HG03469 (cell line): ENCODE data around the gene DCST2.

ENCODE experiments used
- ATAC-seq: cut with Tn5 transposase; IDR thresholded peaks from one replicate; pipeline ENCODE4 v1.9.1; 2021; ENCODE audit warnings: mild to moderate bottlenecking, moderate library complexity, moderate number of reproducible peaks; ENCODE audit not compliant: unreplicated experiment

DCST2 gene

DNA sequence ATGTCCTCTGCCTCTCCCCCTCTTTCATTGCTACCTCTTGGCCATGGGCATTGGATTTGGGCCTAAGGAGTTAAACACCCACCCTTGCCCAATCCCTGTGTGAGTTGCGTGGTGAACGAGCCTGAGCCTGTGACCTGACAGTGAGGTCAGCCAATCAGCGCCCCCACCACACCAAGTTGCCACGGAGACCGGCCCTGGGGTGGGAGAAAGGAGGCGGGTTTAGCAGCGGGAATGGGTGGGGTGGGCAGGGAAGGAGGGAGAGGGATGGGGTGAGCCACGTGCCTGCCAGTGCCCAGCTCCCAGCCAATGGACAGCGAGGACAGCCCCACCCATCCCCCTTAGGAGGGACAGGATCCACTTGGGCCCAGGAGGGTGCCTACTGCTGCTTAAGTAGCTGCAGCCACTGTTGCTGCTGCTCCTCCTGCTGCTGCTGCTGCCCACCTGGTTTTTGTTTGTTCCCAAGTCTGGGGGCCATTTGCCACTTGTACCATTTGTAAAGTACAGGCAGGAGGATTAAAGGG is 21.5 kb downstream of the DCST2 start:
- ATAC-seq = no peak

DNA sequence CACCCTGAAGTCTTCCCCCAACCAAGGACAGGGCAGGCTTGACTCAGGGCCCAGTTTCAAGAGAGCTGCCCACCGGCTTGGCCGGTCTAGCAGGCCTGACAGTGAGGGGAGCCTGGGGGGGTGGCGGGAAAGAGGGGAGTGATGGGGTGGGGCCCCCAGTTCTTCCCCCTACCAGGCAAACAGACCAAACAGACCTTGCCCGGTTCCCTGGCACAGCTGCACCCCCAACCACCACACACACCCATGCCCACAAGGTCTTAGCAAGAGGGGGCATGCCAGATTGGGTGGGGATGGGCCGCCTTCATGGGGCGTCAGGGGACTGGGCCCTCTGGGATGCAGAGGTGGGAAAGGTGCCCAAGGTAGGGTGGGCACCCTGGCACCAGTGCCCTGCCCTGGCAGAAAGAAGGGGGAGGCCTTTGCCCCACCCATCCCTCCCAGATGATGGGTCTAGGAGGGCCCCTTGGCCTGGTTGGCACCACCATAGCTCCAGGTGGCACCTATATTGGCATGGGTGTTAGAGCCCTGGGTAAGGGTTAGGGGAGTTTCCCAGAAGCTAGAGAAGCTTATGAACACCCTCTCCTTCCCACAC is 22.1 kb downstream of the DCST2 start:
- no peak for ATAC-seq

DNA sequence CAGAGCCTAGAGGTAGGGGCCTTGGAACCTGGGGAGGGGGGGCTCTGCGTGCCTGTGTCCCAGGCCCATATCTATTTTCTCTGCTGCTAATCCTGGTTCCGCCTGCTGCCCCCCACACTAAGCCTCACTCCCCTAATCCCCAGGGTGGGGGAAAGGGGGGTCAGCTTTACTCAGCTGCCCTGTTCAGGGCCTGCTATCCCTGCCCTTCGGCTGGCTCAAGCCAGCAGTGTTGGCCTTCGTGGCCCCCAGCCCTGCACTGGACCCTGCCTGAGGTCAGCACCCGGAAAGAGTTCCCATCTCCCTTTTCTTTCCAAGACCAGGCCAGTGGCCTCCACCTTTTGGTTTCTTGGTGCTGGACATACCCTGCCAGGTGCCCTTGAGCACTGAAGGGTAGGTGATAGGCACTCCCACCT is 22.6 kb downstream of the DCST2 start:
- ATAC-seq = no peak

DNA sequence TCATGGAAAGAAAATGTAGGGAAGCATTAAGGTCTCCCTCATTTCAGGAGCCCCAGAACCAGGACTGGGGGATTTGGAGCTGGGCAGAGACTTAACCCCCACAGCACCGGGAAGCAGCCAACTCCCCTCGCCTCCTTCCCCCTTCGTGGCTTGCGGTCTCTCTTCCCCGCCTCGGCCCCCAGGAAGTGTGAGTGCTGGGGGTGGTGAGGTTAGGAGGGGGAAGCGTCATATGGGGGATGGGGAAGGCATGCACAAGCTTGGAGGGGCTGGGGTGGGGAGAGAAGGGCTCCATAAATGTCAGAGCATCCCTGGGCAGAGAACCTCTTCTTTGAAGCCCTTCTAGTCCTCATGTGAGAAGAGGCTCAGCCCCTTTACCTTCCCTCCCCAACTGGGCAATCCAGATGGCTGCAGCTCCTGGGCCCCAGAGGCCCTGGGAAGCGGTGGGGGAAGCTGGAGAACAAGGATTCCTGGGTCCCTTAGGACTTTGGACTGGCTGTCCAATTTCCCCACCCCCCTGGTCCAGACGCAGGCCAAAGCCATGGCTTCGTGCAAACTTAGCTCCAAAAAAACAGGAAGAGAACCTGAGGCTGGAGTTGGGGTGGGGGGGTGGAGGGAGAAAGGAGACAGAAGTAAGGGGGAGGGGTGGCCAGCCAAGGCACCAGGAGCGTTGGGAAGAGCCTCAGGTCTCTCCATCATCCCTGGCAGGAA is 23.2 kb downstream of the DCST2 start:
- ATAC-seq = no peak

DNA sequence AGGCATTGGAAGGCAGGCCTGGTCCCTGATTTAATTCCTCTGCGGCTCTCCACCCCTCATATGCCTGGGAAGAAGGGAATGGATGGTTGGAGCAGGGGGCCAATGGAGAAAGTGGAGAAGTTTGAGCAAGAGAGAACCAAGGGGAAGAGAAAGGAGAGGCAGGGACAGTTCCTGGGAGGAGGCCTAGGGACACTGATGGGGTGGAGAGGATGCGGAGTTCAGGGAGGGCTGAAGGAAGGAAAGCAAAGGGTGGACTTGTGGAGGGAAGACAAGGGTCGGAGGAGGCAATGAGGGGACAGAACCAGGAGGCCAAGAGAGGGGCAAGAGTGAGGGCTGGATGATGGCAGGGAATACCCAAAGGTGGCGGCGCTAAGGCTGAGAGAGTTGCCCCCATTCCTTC is 23.8 kb downstream of the DCST2 start:
- no peak for ATAC-seq

DNA sequence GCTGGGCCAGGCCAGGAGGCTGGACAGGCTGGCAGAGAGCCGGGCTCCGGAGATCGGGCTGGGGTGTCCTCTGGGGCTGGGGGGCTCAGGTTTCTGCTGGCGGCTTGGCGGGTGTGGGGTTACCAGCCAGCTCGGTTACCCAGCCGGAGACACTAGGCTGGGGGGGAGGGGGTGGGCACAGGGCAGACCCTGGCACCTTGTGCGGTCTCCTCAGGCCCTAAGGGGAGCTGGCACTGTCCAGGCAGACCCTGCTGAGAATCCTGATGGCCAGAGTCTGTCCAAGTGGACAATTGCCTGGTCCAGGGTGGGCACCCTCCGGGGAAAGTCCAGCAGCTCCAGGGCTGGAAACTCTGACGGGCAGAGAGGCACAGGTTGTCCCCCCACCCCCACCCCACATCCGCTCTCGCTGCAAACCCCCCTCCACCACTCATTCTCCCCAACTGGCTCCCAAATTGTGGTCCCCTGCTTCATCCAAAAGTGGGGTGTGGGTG is 24.3 kb downstream of the DCST2 start:
- ATAC-seq = no peak

DNA sequence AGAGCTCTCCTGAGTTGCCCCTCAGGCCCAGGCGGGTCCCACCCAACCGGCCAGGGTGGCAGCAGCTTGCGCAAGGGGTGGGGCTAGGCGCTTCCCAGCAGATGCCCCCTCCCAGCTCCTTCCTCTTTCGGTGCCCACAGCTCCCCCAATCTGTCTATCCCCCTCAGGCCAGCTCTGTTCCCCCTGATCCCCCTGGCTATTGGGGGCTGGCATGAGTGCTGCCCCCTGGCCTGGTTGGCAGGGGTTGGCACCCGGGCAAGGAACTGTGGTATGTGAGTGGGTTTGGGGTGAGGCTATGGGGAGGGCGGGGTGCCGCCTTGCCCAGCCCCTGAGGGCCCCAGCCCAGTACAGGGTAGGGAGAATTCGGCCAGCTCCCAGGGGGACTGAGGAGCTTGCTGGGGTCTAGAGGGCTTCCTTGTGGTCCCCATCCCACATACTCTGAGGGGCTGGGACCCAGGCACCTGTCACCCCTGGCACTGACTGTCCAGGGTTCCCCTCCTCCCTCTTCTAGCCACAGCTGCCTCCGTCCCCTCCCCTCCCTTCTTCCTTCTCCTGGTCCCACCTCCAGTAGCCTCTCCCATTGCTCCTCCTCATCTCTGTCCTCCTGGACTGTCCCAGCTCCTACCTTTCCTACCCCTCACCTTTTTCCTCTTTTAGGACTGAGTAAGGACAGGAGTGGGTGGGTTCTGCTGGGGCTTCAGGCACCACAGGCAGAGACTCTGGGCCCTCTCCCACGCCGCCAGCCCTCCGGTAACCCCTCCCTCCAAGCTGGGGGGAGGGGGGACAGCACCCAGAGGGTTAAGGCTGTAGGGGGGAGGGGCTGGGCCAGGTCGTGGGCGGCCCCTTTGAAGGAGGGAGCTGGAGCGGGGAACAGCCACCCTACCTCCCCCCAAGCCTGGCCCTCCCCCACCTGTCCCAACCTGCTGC is 25.3 kb downstream of the DCST2 start:
- no peak for ATAC-seq

DNA sequence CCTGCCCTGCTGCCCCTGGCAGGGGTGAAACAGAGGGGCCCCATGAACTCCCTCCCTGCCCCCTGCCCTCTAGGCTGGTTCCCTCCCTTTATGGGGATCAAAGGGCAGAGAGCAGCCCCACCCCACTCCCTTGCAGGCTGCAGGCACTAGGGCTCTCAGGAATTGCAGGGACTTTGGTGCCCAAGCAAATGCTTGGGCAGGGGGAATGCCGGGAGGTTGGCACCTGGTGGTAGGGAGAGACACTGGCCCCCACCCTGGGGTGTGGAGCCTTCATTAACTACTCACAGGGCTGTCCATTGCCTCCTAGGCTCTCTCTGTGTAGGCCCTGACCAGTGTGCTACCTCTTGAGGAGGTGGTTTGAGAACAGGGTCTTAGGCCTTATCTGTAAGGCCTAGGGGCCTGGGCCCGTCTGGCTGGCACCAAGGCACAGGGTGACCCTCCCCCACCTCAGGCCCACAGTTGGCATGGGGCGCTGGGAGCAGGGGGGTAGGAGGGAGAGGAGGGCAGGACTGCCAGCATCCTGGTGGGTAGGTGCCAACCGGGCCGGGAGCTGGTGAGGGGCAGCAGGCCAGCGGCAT is 26.2 kb downstream of the DCST2 start:
- no peak for ATAC-seq

DNA sequence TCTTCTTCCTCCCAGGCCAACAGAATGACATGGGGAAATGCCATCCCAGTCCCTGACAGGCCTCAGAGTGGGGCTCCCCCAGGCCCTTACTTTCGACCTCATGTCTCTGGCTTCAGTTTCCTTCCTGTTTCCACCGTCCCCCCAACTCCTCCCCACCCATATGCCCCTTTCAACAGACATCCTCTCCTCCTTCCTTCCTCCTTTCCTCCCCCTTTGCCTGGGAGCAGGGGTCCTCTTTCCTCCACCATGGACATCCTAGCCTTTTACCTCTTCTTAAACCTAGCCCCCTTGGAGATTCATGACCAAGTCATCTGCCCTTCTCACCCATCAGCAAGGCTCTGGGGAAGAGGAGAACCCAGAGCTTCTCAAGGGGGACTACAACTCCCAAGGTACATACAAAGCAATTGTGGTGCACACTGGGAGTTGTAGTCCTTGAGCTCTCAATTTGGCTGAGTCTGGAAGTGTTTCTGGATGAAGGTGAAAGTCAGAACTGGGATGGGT is 26.9 kb downstream of the DCST2 start:
- no peak for ATAC-seq

DNA sequence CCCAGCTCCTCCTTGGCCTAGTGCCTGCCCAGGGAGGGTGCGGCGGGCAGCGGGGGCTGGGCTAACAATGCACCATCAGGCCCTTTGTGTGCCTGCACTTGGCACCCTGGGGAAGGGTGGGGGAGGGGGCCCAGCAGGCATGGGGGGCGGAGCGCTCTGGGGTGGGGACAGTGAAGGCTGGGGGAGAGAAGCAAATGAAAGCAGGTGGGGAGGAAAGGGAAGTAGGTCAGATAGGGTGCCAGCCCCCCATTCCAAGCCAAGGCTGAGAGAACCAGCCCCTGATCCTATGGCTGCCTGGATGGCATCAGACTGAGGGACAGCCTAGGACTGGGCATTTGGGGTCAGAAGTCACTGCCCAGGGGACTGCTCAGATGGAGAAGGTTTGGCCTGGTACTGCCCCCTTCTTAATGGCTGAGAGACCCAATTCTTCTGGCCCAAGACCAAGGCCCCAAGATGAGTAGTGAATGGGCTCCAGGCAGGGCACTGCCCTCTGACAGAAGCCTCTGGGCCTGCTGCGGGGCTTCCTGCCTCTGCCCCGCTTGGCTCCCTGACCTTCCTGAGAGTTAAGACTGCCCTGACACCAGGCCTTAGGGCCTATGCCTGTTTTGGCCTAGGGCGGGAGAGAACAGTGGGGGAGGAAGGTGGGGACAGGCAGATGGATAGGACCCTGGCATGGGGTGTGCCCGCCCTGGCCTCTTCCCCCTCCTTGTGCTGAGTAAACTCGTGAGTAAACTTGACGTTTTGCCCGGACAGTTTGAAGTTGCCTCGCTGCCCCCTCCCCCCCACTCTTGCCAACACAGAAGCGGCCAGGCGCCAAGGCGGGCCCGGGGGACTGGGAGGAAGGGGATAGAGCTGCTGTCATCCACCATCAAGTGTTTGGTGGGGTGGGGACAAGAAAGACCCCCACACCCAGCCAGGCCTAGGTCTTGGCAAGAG is 28.2 kb downstream of the DCST2 start:
- no peak for ATAC-seq

DNA sequence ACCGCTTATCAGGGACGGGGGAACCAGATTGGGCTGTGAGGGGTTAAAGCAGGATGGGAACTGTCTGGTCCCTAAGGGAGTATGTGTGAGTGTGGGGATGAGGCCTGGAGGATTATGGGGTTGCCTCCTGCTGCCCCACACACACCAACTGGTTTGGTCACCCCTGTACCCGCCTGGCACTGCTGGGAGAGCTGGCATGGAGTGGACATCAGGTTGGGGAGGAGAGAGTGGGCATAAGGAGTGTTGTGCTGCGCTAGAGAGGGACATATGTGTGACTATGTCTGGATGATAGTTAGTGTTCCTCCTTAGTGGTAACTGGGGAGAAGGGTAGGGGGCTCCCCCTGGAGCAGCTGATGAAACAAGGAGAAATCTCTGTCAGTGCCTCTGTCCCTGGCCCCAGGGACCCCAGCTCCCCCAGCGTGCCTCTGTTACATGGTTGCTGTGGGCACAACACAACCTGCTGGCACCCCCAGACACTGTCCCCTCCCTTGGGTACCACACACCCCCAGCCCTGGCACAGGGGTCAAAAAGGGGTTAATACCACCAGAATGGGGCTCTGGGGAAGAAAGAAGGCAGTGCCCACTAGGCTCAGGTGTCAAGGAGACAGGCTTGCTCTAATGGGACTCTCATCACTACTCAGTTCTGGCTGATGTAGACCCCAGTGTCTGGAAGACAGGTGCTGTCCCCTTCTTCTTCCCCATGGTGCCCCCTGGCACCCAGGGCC is 29.1 kb downstream of the DCST2 start:
- ATAC-seq = no peak

DNA sequence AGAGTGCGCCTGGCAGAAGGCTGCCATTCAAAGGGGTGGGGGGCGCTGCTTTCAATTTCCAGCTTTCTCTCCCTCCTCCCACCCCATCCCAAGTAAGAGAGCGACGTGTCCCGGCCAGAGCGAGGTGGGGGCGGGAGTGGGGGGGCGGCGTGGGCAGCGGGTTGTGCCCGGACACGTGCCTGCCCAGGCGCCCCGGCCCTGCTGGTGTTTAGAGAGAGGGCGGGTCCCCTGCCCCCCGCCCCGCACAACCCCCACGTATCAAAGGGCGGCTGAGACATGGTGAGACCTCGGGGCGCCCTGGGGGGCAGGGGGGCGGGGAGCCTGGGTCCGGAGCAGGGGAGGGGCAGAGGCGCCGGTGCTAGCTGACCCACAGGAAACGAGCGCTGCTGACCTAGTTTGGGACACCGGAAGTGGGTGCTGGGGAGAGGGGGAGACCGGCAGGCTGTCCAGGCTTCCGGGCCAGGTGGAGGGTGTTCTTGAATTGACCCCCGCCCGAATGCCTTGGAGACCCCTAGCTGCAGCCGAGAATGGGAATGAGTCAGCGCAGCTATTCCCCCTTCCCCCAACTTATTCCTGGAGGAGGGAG is 29.7 kb downstream of the DCST2 start:
- no peak for ATAC-seq

DNA sequence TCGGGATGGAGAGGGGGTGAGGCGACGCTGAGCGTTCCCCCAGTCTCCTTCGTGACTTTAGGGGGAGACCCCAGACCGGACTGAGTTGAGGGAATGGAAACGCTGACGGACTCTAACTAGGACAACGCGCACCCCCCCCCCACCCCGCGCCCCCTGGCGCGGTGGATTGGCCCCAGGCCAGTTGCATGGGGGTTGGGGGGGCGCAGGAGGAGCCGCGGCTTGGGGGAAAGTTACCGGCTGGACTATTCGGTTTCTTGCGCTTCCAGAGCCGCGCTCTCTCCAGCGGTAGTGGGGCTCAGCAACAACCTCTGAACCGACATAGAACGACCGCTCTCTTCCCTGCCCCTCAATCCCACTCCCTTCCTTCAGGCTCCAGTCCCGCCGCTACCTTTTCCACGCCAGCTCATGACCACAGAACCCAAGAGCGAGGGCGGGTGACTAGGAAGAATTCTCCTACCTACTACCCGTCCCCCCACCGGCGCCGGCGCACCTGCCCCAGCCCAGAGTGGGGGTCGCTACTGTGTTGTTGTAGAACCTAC is 30.3 kb downstream of the DCST2 start:
- ATAC-seq = no peak

DNA sequence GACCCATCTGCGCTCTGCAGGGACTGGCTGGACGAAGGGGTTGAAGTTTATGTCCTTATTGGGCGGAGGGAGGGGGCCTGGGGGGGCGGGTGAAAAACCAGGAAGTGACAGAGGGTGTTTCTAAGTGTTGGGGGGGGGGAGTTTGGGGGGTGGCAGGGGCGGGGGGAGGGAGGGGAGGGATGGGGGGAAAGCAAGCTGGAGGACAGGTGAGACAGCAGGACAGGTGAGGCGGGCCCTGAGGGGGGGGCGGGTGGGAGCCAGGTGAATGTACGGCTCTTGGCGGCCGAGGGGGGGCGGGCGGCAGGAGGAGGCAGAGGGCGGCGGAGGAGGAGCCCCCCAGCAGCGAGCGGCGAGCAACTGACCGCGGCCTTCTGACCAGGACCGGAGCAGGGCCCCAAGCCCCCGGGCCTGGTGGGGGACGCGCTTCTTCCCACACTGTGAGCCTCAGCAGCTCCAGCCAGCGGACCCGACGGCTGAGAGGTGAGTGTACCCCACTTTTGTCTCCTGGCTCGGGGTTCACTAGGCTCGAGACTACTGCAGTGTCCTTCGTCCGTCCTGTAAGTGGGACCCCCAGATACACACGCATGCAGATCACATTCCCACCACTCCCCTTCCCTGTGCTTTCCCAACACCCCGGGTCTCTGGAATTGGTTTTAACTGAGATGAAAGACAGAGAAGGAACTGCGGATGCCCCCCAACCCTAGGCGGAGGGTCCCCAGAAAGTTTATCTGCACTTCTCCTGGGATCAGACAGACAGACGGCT is 30.9 kb downstream of the DCST2 start, which contains the start of gene ZBTB7B:
TSS of gene ZBTB7B (plus strand) at position 339 of the 763 bp plus-strand sequence. CDS start 11,859 bp downstream, outside the sequence.
- ATAC-seq = no peak

DNA sequence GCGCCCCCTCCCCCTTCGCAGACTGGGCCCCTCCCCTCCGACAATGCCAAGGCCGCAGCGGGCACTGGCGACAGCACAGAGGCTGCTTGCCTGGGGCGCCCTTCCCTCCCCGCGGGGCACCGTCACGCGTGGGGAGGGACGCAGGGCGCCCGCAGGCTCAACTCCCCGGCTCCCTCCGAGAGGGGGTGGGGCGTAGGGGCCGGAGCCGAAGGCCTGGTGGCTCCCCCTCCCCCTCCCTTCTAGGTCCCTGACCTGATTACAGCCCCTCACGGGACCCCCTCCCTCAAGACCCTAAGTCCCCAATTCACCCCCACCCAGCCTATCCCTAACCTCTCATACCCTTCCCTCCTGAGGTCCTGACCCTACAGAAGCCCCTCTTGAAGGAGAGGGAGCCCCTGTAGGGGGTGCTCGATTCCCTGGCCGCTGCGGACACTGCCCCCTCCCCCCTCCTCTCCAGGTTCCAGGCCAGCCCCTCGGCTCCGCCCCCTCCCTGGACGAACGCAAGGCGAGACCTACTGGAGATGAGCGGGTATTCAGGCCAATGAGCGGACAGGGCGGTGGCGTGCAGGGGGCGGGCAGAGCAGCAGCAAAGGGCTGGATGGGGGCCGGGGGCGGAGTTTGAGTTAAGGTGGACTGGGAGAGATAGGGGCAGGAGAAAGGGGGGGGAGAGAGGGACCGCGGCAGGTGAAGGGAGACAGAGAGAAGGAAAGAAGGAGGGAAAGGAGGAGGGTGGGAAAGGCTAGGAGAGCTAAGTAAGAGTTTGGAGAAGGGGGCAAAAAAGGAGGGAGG is 31.7 kb downstream of the DCST2 start:
- no peak for ATAC-seq

DNA sequence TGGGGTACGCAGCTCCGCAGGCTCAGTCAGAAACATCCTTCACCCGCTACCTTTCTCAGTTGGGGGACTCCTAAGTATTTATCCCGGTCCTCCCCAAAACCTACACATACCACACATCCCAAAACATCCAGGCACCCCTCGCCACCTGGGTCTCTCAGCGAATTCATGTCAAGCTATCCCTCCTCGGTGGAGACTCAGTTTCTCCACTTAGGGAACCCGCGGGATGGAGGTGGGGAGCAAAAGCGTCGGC is 32.2 kb downstream of the DCST2 start:
- no peak for ATAC-seq
